ENCODE results near the gene CUTA. TPM values are rescaled to one million over a fixed set of nuclear protein-coding genes. Genes with fewer than 3 reads are reported as not detected.

The CUTA gene
- total RNA-seq, 2 experiments from 2014 or later: 176 to 185 TPM

DNA sequence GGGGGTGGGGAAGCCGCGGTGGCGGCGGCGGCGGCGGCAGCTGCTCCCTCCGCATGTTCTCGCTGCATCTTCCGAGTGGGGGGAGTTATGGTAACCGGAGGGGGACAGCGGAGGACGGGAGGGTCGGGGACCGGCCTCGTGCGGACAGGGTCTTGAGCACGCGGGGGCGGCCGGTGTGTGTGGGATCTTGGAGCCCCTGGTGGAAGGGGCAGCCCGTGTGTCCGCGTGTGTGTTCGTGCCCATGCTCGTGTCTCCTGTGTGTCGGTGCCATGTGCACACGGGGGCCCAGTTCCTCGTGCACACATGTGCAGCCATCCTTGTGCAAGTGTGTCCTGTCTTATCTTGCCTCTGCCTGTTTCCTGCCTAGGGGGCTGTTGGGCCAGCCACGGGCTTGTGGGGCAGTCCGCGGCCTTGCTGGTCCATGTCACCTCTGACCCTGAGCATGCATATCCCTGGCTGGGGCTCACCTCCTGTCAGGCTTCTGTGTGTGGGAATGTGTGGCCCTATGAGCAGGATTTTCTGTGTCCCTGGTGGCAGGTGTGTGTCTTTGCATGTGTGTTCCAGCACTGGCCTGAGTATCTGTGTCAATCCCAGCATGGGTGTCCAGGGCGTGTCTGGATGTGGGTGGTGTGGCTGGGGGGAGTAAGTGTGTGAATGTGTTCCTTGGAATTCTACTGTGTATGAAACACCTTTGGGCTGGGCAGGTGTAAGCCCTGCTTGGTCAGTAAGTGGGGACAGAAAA, 10.5 kb upstream of the CUTA start:
- DNase-seq (peak in 4 of 14 experiments; percentile 35 to 70 (median 58)), ATAC-seq (ENCODE audit: poor library complexity) (peak; percentile 1)
- Mint-ChIP-seq H3K27ac (peak overlapping the region; percentile 92), H3K27me3 (no peaks in the 10 kb centered on the region), H3K36me3 (ENCODE audit: low read depth) (peaks cover 13% of the 10 kb centered on the region), H3K4me3 (peak overlapping the region; percentile 93), H3K4me1 (ENCODE audit: low read depth) (peaks cover 87% of the 10 kb centered on the region), H3K9me3 (no peaks in the 10 kb centered on the region)
- Histone ChIP-seq H3K4me1 (ENCODE audit: insufficient read depth, low read length) (peaks cover 77% of the 10 kb centered on the region), H3K27me3 (ENCODE audit: control insufficient read depth in 1 of 2, insufficient read depth in 2 of 2, low read length in 2 of 2) (no peaks in the 10 kb centered on the region), H3K27ac (ENCODE audit: low read depth in 1 of 2, low read length in 2 of 2) (peak overlapping the region; percentile 64 to 73), H3K9me3 (ENCODE audit: control insufficient read depth in 1 of 2, insufficient read depth in 1 of 2, low read length in 2 of 2) (no peaks in the 10 kb centered on the region), H3K4me3 (ENCODE audit: low read length) (peak overlapping the region; percentile 71), H3K36me3 (ENCODE audit: insufficient read depth, low read length) (peaks cover 11% of the 10 kb centered on the region)
- ChIA-PET CTCF (interaction anchor here (0.7 to 1.4 kb wide), 4 partner anchors 11 to 152 kb away, joined by 3 to 6 read pairs (median 4); partner anchors contain the start of genes BAK1 and PHF1), POLR2A (interaction anchor here (0.6 to 4.7 kb wide), 8 partner anchors 11 to 457 kb away, joined by 3 to 60 read pairs (median 9); partner anchors contain the start of genes CUTA, RPS18, SYNGAP1 and ZBTB22)
- intact Hi-C loops (cut with DNase I, micrococcal nuclease): loop anchor here (2.0 to 5.0 kb wide), 4 partner anchors 18 to 156 kb away; partner anchors contain the start of genes PHF1 (in 1 of the 2), RPS18 (in 1 of the 2), VPS52 (in 1 of the 2) and ZBTB9 (in 1 of the 2)
- TF ChIP-seq, protein P1, sequence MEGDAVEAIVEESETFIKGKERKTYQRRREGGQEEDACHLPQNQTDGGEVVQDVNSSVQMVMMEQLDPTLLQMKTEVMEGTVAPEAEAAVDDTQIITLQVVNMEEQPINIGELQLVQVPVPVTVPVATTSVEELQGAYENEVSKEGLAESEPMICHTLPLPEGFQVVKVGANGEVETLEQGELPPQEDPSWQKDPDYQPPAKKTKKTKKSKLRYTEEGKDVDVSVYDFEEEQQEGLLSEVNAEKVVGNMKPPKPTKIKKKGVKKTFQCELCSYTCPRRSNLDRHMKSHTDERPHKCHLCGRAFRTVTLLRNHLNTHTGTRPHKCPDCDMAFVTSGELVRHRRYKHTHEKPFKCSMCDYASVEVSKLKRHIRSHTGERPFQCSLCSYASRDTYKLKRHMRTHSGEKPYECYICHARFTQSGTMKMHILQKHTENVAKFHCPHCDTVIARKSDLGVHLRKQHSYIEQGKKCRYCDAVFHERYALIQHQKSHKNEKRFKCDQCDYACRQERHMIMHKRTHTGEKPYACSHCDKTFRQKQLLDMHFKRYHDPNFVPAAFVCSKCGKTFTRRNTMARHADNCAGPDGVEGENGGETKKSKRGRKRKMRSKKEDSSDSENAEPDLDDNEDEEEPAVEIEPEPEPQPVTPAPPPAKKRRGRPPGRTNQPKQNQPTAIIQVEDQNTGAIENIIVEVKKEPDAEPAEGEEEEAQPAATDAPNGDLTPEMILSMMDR (IDR thresholded peaks at IDR 0.05): peak; percentile 58

DNA sequence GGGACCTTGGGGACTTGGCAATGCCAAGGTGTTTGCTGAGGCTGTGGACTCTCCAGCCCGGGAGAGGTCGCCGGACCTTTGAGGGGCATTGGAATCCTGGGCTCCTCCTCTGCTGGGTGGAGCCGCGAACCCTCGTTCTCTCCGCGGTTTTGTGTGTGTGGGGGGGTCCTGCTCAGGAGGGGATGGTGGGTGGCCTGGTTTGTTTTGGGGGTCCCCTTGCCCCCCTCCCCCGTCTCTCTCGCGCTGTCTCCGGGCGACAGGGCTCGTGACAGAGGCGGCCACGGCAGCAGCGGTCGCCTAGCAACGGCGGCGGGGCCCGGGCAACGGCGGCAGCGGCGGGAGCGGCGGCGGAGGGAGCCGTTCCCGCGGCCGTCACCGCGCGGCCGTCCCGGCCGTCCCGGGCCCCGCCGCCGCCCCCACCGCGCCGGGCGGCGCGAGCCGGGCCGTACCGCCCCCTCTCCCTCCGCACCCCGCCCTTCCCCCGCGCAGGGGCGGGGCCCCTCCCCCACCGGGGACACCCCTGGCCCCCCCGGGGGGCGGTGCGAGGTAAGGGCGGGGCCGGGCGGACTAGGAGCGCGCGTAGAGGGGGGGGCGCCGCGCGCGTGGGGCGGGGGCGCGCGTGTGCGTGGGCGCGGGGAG, 9.8 kb upstream of the CUTA start:
- H3K27ac Mint-ChIP-seq: peak overlapping the region; percentile 99
- Histone ChIP-seq H3K4me1 (ENCODE audit: insufficient read depth, low read length) (peaks cover 72% of the 10 kb centered on the region), H3K27ac (ENCODE audit: low read depth in 1 of 2, low read length in 2 of 2) (peak overlapping the region; percentile 79 to 92), H3K36me3 (ENCODE audit: insufficient read depth, low read length) (peaks cover 6% of the 10 kb centered on the region), H3K9me3 (ENCODE audit: control insufficient read depth in 1 of 2, insufficient read depth in 1 of 2, low read length in 2 of 2) (no peaks in the 10 kb centered on the region), H3K4me3 (ENCODE audit: low read length) (peak overlapping the region; percentile 71), H3K27me3 (ENCODE audit: control insufficient read depth in 1 of 2, insufficient read depth in 2 of 2, low read length in 2 of 2) (no peaks in the 10 kb centered on the region)
- peak; percentile 3 for ATAC-seq (ENCODE audit: poor library complexity)
- peak in 12 of 14 experiments; percentile 47 to 86 (median 67) for DNase-seq
- no peaks in the 10 kb centered on the region for H3K9me3 Mint-ChIP-seq
- ChIA-PET CTCF (interaction anchor here (0.7 to 0.9 kb wide), 2 partner anchors 17 to 37 kb away, joined by 3 to 4 read pairs; partner anchors contain the start of gene PHF1), POLR2A (interaction anchor here (0.6 to 4.5 kb wide), 3 partner anchors 10 to 156 kb away, joined by 3 to 60 read pairs (median 7); partner anchors contain the start of genes CUTA, RPS18, SYNGAP1 and ZBTB22)
- H3K27me3 Mint-ChIP-seq: no peaks in the 10 kb centered on the region
- peaks cover 83% of the 10 kb centered on the region for H3K4me1 Mint-ChIP-seq (ENCODE audit: low read depth)
- intact Hi-C loops (cut with DNase I, micrococcal nuclease): loop anchor here (1.0 to 5.0 kb wide), 6 partner anchors 9 to 155 kb away; partner anchors contain the start of genes CUTA (in 1 of the 2), PHF1 (in 1 of the 2), RPS18 (in 1 of the 2) and VPS52 (in 1 of the 2)
- H3K36me3 Mint-ChIP-seq (ENCODE audit: low read depth): peaks cover 7% of the 10 kb centered on the region
- peak overlapping the region; percentile 94 for H3K4me3 Mint-ChIP-seq
- TF ChIP-seq, protein P1 (IDR thresholded peaks at IDR 0.05): no peak
